ENCODE results near the gene ZBTB7C. TPM values are rescaled to one million over a fixed set of nuclear protein-coding genes. Genes with fewer than 3 reads are reported as not detected.

ZBTB7C gene
- total and polyA plus RNA-seq, 2 experiments from 2014 or later: 2.3 to 5.5 TPM

DNA sequence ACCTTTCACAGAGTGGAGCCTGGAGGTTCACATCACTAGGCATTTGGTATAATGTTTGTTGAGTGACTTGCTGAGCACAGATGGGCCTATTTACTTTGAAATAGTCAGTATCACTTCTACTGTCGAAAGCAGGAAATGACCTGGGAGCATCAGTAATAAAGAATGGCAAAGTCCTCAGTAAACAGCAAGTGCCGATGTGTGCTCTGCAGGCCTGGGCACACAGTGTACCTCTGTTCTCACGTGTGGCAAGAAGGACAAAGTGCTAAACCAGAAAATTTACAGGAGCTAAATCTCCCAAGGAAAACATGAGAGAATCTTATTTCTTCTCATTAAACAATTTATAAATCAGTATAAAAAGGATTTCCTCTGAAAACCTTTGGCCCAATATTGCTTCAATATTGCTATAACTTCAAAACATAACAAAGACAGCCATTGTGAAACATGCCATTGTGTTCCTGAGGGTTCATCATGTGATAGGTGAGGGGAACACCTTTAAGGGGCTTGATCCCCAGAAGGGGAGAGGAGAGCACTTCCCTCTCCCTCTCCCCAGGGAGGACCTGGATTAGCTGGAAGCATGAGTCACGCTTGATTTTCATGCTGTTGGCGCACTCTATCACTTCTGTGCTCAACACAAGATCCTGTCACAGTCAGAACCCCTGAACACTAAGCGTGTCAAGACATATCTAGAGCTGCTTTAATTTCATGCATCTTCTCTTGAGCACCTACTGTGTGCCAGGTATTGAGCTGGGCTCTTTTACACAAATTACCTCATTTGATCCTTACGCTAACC, 347.2 kb downstream of the ZBTB7C start:
- Histone ChIP-seq H3K9me3 (ENCODE audit: low read depth) (no peaks in the 10 kb centered on the region), H3K27me3 (no peaks in the 10 kb centered on the region), H3K27ac (no peak overlapping the region), H3K4me1 (ENCODE audit: low read depth) (no peaks in the 10 kb centered on the region), H3K4me3 (no peak overlapping the region), H3K36me3 (no peaks in the 10 kb centered on the region)
- TF ChIP-seq, protein P1, sequence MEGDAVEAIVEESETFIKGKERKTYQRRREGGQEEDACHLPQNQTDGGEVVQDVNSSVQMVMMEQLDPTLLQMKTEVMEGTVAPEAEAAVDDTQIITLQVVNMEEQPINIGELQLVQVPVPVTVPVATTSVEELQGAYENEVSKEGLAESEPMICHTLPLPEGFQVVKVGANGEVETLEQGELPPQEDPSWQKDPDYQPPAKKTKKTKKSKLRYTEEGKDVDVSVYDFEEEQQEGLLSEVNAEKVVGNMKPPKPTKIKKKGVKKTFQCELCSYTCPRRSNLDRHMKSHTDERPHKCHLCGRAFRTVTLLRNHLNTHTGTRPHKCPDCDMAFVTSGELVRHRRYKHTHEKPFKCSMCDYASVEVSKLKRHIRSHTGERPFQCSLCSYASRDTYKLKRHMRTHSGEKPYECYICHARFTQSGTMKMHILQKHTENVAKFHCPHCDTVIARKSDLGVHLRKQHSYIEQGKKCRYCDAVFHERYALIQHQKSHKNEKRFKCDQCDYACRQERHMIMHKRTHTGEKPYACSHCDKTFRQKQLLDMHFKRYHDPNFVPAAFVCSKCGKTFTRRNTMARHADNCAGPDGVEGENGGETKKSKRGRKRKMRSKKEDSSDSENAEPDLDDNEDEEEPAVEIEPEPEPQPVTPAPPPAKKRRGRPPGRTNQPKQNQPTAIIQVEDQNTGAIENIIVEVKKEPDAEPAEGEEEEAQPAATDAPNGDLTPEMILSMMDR (IDR thresholded peaks at IDR 0.05; ENCODE audit: low read depth, low read length): no peak
- DNase-seq (ENCODE audit: low read depth in 1 of 2, low spot score in 1 of 2): no peak

DNA sequence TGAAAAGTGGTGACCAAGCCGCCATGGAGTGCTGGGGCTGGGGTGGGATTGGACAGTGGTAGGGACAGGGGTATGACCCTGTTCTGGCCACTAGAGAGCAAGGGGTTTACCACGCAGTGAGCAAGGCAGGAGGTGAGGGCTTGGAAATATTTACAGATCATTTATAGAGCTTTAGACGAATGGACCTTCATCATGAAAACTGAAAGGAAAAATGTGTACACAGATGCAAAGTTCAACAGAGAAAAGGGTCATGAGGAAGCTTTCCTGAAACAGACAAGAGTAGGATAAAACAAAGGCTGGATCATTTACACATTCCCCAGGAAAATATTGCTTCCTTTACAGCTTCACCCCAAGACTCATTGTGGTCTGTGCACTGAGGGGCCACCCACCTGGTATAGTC, 348.2 kb downstream of the ZBTB7C start:
- no peaks in the 10 kb centered on the region for H3K27me3 ChIP-seq
- H3K9me3 ChIP-seq (ENCODE audit: low read depth): no peaks in the 10 kb centered on the region
- TF ChIP-seq, protein P1 (IDR thresholded peaks at IDR 0.05; ENCODE audit: low read depth, low read length): no peak
- no peaks in the 10 kb centered on the region for H3K4me1 ChIP-seq (ENCODE audit: low read depth)
- no peak overlapping the region for H3K27ac ChIP-seq
- H3K36me3 ChIP-seq: no peaks in the 10 kb centered on the region
- H3K4me3 ChIP-seq: no peak overlapping the region
- no peak for DNase-seq (ENCODE audit: low read depth in 1 of 2, low spot score in 1 of 2)

DNA sequence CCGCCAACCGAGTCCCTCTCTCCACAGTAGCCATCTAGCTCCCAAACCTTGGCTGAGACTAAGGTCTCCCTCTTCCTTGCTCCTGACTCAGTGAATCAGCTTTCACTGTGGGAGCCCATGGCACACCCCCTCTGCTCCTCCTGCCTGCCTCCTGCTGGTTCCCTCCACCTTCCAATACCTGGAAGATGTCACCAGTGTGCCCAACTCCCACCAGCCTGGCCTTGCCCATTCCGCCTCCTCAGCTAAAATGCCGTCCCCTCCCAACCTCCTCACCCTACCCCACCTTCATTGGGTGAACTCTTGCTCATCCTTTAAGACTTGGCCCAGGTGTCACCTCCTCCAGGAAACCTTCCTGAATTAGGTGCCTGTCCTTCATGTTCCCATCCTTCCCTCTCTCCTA, 348.8 kb downstream of the ZBTB7C start:
- Histone ChIP-seq H3K27ac (no peak overlapping the region), H3K4me3 (no peak overlapping the region), H3K36me3 (no peaks in the 10 kb centered on the region), H3K27me3 (no peaks in the 10 kb centered on the region), H3K4me1 (ENCODE audit: low read depth) (no peaks in the 10 kb centered on the region), H3K9me3 (ENCODE audit: low read depth) (no peaks in the 10 kb centered on the region)
- no peak for DNase-seq (ENCODE audit: low read depth in 1 of 2, low spot score in 1 of 2)
- TF ChIP-seq, protein P1 (IDR thresholded peaks at IDR 0.05; ENCODE audit: low read depth, low read length): no peak

GRCh38 chr18:48059455-48060010, 349.6 kb downstream of the ZBTB7C start:
- TF ChIP-seq, protein P1 (IDR thresholded peaks at IDR 0.05; ENCODE audit: low read depth, low read length): no peak
- Histone ChIP-seq H3K9me3 (ENCODE audit: low read depth) (no peaks in the 10 kb centered on the region), H3K4me3 (no peak overlapping the region), H3K36me3 (no peaks in the 10 kb centered on the region), H3K27ac (no peak overlapping the region), H3K4me1 (ENCODE audit: low read depth) (no peaks in the 10 kb centered on the region), H3K27me3 (no peaks in the 10 kb centered on the region)
- no peak for DNase-seq (ENCODE audit: low read depth in 1 of 2, low spot score in 1 of 2)

- no peaks in the 10 kb centered on the region for H3K36me3 ChIP-seq
- H3K27ac ChIP-seq: no peak overlapping the region
- no peaks in the 10 kb centered on the region for H3K27me3 ChIP-seq
- TF ChIP-seq, protein P1 (IDR thresholded peaks at IDR 0.05; ENCODE audit: low read depth, low read length): no peak
- H3K9me3 ChIP-seq (ENCODE audit: low read depth): no peaks in the 10 kb centered on the region
- no peak for DNase-seq (ENCODE audit: low read depth in 1 of 2, low spot score in 1 of 2)
- H3K4me1 ChIP-seq (ENCODE audit: low read depth): no peaks in the 10 kb centered on the region
- H3K4me3 ChIP-seq: no peak overlapping the region
Observed at GRCh38 chr18:48058486-48058885, 350.7 kb downstream of the ZBTB7C start.

All from cardiac muscle cell (in vitro differentiated cells and primary cell).